ENCODE results near the gene CMC2. TPM values are rescaled to one million over a fixed set of nuclear protein-coding genes. Genes with fewer than 3 reads are reported as not detected.

CMC2 gene
- total and polyA plus RNA-seq, 9 of the 15 experiments (the other 6 are each of a cell fraction or from before 2014, with no cell fraction given): 122 to 501 (median 172) TPM

GRCh38 chr16:81006813-81007695 is at the start of gene CMC2, which contains the start of gene CENPN (continued):
- TF ChIP-seq ZNF395 (CRISPR knock-in tag; IDR thresholded peaks at IDR 0.05) (peak; percentile 88; the same call in 1 of the 2 replicates), ZNF41 (CRISPR knock-in tag; conservative IDR thresholded peaks at IDR 0.05) (no peak), MAFK (IDR thresholded peaks at IDR 0.05; ENCODE audit: low read length) (peak; percentile 19; the same call in 1 of the 2 replicates), HNRNPUL1 (IDR thresholded peaks at IDR 0.05; ENCODE audit: low read length) (no peak), POLR2A (conservative IDR thresholded peaks at IDR 0.05) (peak; percentile 97), EGR1 (conservative IDR thresholded peaks at IDR 0.05) (peak; percentile 98), ZNF764 (CRISPR knock-in tag; IDR thresholded peaks at IDR 0.05; ENCODE audit: low read depth) (peak; percentile 64; the same call in 1 of the 2 replicates), TBP (optimal IDR thresholded peaks at IDR 0.05; ENCODE audit: low read depth, low read length) (peak; percentile 76), ZFX (CRISPR knock-in tag; IDR thresholded peaks at IDR 0.05) (peak; percentile 87), ZBTB1 (CRISPR knock-in tag; IDR thresholded peaks at IDR 0.05; ENCODE audit: borderline replicate concordance, low read depth) (peak; percentile 59; the same call in 1 of the 2 replicates), NCOR1 (IDR thresholded peaks at IDR 0.05) (peak; percentile 52; the same call in 1 of the 2 replicates), ETS1 (conservative IDR thresholded peaks at IDR 0.05; ENCODE audit: control insufficient read depth, low read depth, low read length) (peak; percentile 60), NR2C1 (IDR thresholded peaks at IDR 0.05) (peak; percentile 24; the same call in 1 of the 2 replicates), NR2C1 (tag; IDR thresholded peaks at IDR 0.05) (0 out of 2 replicates have a peak, but pooled peaks have one; percentile 39), NUFIP1 (IDR thresholded peaks at IDR 0.05; ENCODE audit: partially characterized antibody) (peak; percentile 97), SMAD1 (IDR thresholded peaks at IDR 0.05; ENCODE audit: low read depth, low read length, partially characterized antibody) (peak; percentile 48), TCF15 (CRISPR knock-in tag; IDR thresholded peaks at IDR 0.05) (0 out of 2 replicates have a peak, but pooled peaks have one; percentile 46), ZNF212 (CRISPR knock-in tag; IDR thresholded peaks at IDR 0.05) (no peak), SNIP1 (IDR thresholded peaks at IDR 0.05; ENCODE audit: low read depth) (no peak), ZBTB2 (IDR thresholded peaks at IDR 0.05) (peak; percentile 95), HLTF (IDR thresholded peaks at IDR 0.05) (no peak), CSDE1 (IDR thresholded peaks at IDR 0.05) (peak in 1 of 2 experiments; percentile 57; a peak in 1 of 4 replicates), IFI16 (CRISPR knock-in tag; IDR thresholded peaks at IDR 0.05) (0 out of 2 replicates have a peak, but pooled peaks have one; percentile 23)
